GM13977 (cell line): ENCODE results near the gene SALL3.
"Not testable (repeated sequence)": the region's sequence is repeated elsewhere in the genome, so short reads cannot be mapped to it uniquely, and the experiment has no call there.

Source experiments
- DNase-seq: peaks from one replicate; pipeline ENCODE4 v3.0.0; 2012; ENCODE audit warnings: low spot score
- in situ Hi-C: fragments of 300-500 bp; cut with MboI; formaldehyde crosslinking; loops from one replicate; pipeline ENCODE4 v1.12.0; 2022; ENCODE audit warnings: low sequenced_read_pairs, low pct_unique_long_range_greater_than_20kb, mixed read lengths, inconsistent platforms; ENCODE audit not compliant: unreplicated experiment
- TF ChIP-seq, protein P1 (sequence below): IDR thresholded peaks from 2 replicates; pipeline ENCODE4 v1.5.1; 2012; ENCODE audit warnings: mild to moderate bottlenecking, control low read depth; ENCODE audit not compliant: insufficient read depth; ENCODE audit errors: extremely low read depth, missing control alignments

The SALL3 gene

GRCh38 chr18:78962098-78962497, 17.5 kb upstream of the SALL3 start:
- DNase-seq, result no peak
- in situ Hi-C loops, result no loop called here

DNA sequence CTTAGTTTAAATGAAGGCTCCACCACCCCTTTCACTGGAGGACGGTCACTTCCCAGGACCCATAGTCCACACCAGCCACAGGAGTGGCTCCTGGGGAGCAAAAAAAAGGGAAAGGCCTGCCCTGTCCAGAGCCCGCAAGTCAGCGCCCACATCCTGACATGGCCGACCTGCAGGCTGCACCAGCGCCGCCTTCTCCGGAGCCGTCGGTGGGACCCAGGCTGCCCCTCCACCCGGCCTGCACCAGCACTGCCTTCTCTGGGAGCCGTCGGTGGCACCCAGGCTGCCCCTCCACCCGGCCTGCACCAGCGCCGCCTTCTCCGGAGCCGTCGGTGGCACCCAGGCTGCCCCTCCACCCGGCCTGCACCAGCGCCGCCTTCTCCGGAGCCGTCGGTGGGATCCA, 14.9 kb upstream of the SALL3 start:
- DNase-seq, in situ Hi-C loops: not testable (repeated sequence)

More at GRCh38 chr18:78962098-78962497, 17.5 kb upstream of the SALL3 start:
- TF ChIP-seq, protein P1, sequence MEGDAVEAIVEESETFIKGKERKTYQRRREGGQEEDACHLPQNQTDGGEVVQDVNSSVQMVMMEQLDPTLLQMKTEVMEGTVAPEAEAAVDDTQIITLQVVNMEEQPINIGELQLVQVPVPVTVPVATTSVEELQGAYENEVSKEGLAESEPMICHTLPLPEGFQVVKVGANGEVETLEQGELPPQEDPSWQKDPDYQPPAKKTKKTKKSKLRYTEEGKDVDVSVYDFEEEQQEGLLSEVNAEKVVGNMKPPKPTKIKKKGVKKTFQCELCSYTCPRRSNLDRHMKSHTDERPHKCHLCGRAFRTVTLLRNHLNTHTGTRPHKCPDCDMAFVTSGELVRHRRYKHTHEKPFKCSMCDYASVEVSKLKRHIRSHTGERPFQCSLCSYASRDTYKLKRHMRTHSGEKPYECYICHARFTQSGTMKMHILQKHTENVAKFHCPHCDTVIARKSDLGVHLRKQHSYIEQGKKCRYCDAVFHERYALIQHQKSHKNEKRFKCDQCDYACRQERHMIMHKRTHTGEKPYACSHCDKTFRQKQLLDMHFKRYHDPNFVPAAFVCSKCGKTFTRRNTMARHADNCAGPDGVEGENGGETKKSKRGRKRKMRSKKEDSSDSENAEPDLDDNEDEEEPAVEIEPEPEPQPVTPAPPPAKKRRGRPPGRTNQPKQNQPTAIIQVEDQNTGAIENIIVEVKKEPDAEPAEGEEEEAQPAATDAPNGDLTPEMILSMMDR, result no peak

DNA sequence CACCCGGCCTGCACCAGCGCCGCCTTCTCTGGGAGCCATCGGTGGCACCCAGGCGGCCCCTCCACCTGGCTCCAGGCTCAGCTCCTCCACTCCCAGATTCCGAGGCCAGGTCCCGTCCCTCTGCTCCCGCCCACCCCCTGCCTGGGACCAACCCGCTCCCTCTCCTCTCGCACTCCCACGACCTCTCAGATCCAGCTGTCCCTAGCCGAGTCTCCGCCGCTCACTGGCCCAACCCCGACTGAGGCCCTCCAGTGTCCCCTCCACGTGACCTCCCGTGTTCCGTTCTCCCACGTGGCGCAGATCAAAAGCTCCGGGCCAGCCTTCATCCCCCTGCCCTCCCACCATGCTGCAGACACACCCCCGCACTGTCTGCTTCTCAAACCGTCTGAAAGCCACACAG, 14.4 kb upstream of the SALL3 start:
- in situ Hi-C loops, result no loop called here
- no peak for DNase-seq
- TF ChIP-seq, protein P1, result no peak

DNA sequence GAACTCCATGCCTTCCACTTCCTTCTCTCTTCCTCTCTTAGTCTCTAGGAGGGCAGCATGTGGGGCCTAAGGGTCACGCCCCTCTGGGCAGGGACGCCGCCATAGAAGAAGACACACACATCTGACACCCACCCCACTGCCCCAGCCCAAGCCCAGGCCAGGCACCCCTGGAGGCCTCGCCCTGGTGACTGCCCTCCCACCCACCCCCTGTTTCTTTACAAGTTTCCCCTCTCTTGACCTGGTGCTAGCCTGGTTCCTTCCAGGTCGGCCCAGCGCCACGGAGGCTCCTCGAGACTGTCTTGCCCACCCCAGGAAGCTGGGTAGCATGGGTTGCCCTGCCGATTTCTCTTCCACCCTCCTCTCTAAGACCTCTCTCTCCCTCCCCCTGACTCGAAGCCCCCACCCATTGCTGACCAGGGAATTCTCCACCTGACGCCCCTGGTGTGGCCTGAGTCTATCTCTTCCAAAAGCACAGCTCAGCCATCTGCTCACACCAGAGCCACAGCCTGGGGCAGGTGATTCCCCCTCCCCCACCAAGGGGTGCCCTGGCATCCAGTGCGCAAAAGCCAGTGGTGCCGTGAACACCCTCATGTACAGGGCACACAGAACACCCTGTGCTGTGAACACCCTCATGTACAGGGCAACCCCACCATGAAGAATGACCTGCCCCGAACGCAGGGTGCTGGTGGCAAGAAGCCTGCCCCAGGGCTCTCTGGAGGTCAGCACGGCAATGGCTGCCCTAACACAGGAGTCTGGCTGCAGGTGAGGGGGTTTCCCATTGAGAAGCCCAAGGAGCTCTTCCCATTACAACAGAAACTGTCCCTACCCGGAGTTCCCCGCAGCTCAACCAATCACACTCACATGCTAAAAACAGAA, 13.5 kb upstream of the SALL3 start:
- TF ChIP-seq, protein P1, result no peak
- no peak for DNase-seq
- in situ Hi-C loops, result no loop called here

DNA sequence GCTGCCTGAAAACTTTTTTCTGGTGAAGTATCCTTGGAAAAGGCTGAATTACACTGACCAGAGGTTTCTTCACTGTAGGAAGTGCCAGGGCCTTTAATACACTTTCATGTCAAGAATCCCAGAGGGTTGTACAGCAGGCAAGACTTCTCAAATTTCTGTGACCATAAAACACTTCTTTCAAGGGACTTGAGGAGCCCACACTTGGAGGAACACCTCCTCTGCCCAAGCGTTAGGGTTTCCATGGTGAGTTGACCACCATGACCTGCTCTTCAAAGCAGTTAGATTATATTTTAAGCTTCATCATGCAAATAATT, 12.9 kb upstream of the SALL3 start:
- in situ Hi-C loops, result no loop called here

GRCh38 chr18:78967692-78968091, 11.9 kb upstream of the SALL3 start:
- TF ChIP-seq, protein P1, result no peak
- in situ Hi-C loops, result no loop called here
- no peak for DNase-seq

More for the DNA sequence above, 12.9 kb upstream of the SALL3 start:
- TF ChIP-seq, protein P1, result no peak
- no peak for DNase-seq

DNA sequence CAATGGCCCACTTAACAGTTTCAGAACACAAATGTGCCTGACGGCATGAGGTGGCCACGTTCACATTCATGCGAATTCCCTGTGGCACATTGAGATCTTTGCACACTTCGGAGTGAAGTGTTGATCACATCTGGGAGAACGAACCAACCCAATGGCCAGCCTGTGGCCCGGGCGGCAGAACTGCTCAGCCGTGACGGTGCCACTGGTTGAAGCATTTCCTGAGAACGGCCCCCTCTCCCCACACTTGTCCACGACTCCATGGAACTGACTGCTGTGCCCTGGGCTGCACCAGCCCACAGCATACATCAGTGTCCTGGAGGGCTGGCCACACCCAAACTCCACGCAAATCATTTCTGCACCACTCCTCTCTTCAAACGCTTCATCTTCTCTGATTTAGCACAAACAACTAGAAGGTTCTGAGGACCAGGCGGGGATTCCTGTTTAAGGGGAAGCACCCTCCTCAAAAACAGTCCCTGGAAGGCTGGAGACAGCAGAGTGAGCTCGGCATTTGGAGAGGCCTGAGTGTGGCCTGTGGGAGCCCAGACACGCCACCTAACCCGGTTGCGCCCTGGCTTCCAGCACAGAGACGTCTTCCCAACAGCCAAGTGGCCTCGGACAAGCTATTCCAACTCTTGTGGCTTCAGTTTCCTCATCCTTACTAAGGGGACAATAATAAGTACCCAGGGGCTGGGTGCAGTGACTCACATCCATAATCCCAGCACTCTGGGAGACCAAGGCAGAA, 9.9 kb upstream of the SALL3 start:
- in situ Hi-C loops, result no loop called here
- TF ChIP-seq, protein P1, result no peak
- no peak for DNase-seq
